Activated T-cell treated with anti-CD3 and anti-CD28 coated beads for 4 hours (primary cell): ENCODE measurements around the gene PTPRR.
"Not testable (repeated sequence)": the region's sequence is repeated elsewhere in the genome, so short reads cannot be mapped to it uniquely, and the experiment has no call there.

Source experiments
- DNase-seq: peaks from one replicate; pipeline ENCODE4 v3.0.0-alpha.2; 2020

The PTPRR gene

GRCh38 chr12:70736351-70737133 is 184.0 kb downstream of the PTPRR start:
- no peak for DNase-seq

- DNase-seq, result not testable (repeated sequence)
Measured at GRCh38 chr12:70735197-70735596, 185.3 kb downstream of the PTPRR start.

GRCh38 chr12:70733385-70733784 is 187.2 kb downstream of the PTPRR start:
- DNase-seq, result no peak

GRCh38 chr12:70732287-70732686 is 188.3 kb downstream of the PTPRR start:
- DNase-seq, result no peak

GRCh38 chr12:70730675-70731180 is 189.8 kb downstream of the PTPRR start:
- no peak for DNase-seq

GRCh38 chr12:70724444-70724843 is 196.1 kb downstream of the PTPRR start:
- DNase-seq, result no peak

- DNase-seq, result no peak
Measured at GRCh38 chr12:70722584-70723343, 197.8 kb downstream of the PTPRR start.

GRCh38 chr12:70721656-70722357 is 198.7 kb downstream of the PTPRR start:
- DNase-seq, result no peak

GRCh38 chr12:70721216-70721615 is 199.3 kb downstream of the PTPRR start:
- no peak for DNase-seq

GRCh38 chr12:70719672-70720420 is 200.7 kb downstream of the PTPRR start:
- no peak for DNase-seq

GRCh38 chr12:70719071-70719470 is 201.5 kb downstream of the PTPRR start:
- DNase-seq, result no peak

- DNase-seq, result no peak
Measured at GRCh38 chr12:70711831-70712230, 208.7 kb downstream of the PTPRR start.

GRCh38 chr12:70709022-70709421 is 211.5 kb downstream of the PTPRR start:
- DNase-seq, result no peak

- no peak for DNase-seq
Measured at GRCh38 chr12:70706611-70707010, 213.9 kb downstream of the PTPRR start.

GRCh38 chr12:70698345-70698744 is 222.2 kb downstream of the PTPRR start:
- no peak for DNase-seq

GRCh38 chr12:70695361-70696023 is 225.0 kb downstream of the PTPRR start:
- no peak for DNase-seq

- DNase-seq, result no peak
Measured at GRCh38 chr12:70692681-70693288, 227.8 kb downstream of the PTPRR start.

GRCh38 chr12:70691018-70691672 is 229.4 kb downstream of the PTPRR start:
- DNase-seq, result no peak

- DNase-seq, result no peak
Measured at GRCh38 chr12:70686907-70687306, 233.6 kb downstream of the PTPRR start.

- DNase-seq, result no peak
Measured at GRCh38 chr12:70686299-70686698, 234.2 kb downstream of the PTPRR start.

GRCh38 chr12:70683976-70684375 is 236.6 kb downstream of the PTPRR start:
- no peak for DNase-seq
